Bronchial epithelial cell (primary cell): Measurements from ENCODE around the gene DCDC1. TPM values are rescaled to one million over a fixed set of nuclear protein-coding genes. Genes with fewer than 3 reads are reported as not detected.

Experiments
- DNase-seq: peaks from one replicate; pipeline ENCODE4 v3.0.0-alpha.2; 2010; ENCODE audit warnings: low read depth
- FAIRE-seq: peaks from 2 replicates; lab custom pipeline; 2011; peaks lifted over from hg19 to GRCh38; lab: Jason Lieb, UNC
- H3K27me3 ChIP-seq: 2 replicates; pipeline ENCODE4 v1.5.1; 2011; ENCODE audit warnings: low read length; ENCODE audit not compliant: control insufficient read depth, insufficient read depth
- H3K36me3 ChIP-seq: 2 replicates; pipeline ENCODE4 v1.5.1; 2011; ENCODE audit warnings: low read length; ENCODE audit not compliant: control insufficient read depth, insufficient read depth
- H3K4me3 ChIP-seq: 2 replicates; pipeline ENCODE4 v1.5.1; 2011; ENCODE audit warnings: mild to moderate bottlenecking, low read depth, low read length, control low read depth
- total RNA-seq: library from RNA; depleted of rRNA; stranded (reverse); fragments of >200 nt; gene quantifications from 2 replicates; pipeline ENCODE4 v1.2.1, GENCODE V29; 2014
- TF ChIP-seq, protein P1 (sequence below): IDR thresholded peaks from 2 replicates; pipeline ENCODE4 v1.5.1; 2011; ENCODE audit warnings: mild to moderate bottlenecking, moderate library complexity, low read length, control low read depth, inconsistent platforms; ENCODE audit not compliant: insufficient read depth, severe bottlenecking

DCDC1 gene
- total RNA-seq, 1 donor from 2014 or later: not detected

DNA sequence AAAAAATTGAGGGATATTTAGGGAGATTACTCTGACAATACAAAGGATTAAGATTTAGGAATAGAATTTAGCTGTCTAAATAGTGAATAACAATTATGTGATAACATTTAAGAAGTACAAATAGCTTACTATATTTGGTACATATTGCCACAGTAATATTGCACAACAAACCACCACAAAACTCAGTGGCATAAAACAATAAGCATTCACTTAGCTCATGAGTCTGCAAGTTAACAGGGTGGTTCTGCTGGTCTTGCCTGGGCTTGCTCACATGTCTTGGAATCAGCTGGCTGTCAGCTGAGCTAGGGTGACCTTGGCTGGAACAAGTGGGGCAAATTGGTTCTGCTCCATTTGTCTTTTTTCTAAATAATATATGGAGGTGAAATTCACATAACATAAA lies 115.1 kb downstream of the DCDC1 start:
- TF ChIP-seq, protein P1, sequence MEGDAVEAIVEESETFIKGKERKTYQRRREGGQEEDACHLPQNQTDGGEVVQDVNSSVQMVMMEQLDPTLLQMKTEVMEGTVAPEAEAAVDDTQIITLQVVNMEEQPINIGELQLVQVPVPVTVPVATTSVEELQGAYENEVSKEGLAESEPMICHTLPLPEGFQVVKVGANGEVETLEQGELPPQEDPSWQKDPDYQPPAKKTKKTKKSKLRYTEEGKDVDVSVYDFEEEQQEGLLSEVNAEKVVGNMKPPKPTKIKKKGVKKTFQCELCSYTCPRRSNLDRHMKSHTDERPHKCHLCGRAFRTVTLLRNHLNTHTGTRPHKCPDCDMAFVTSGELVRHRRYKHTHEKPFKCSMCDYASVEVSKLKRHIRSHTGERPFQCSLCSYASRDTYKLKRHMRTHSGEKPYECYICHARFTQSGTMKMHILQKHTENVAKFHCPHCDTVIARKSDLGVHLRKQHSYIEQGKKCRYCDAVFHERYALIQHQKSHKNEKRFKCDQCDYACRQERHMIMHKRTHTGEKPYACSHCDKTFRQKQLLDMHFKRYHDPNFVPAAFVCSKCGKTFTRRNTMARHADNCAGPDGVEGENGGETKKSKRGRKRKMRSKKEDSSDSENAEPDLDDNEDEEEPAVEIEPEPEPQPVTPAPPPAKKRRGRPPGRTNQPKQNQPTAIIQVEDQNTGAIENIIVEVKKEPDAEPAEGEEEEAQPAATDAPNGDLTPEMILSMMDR: no peak
- H3K27me3 ChIP-seq: no peaks in the 10 kb centered on the region
- H3K4me3 ChIP-seq: no peak overlapping the region
- FAIRE-seq (no peak), DNase-seq (peak; percentile 90)
- H3K36me3 ChIP-seq: no peaks in the 10 kb centered on the region

DNA sequence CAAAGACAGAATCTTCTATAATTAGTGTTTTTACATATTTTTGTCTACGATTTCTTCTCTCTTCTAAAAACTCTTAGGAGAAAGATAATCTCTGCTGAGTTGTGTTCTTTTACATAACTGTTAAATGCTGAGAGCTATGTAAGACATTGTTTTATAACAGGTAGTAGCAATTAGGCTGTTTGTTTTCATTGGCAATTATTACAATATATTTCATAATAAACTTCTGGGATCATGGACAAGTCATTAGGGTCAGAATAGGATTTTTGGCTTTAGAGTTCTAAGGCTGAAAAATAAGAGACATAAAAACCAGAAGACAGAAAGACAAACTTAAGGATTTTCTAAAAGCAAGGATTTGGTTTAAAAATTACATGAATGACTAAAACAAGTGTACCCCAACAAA lies 120.8 kb downstream of the DCDC1 start:
- no peak for DNase-seq
- no peak for FAIRE-seq
- no peaks in the 10 kb centered on the region for H3K36me3 ChIP-seq
- H3K27me3 ChIP-seq: no peaks in the 10 kb centered on the region
- TF ChIP-seq, protein P1: no peak
- no peak overlapping the region for H3K4me3 ChIP-seq

DNA sequence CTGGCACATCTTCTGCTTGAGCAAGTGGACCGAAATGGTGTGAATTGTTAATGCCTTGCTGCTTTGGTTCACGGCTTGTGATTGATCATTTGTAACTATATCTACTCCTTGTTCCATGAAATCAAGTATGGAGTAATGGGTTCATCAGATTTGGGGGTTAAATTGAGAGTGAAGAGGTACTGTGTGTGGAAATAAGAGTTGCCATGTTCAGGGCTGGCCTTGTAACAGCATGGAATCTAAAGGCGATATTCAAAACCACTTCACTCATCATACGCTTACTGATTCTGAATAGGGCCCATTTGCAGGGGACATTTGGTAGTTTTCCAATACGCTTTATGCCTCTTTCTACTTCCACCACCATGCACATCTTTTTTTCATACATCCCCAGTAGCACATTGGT lies 122.2 kb downstream of the DCDC1 start:
- TF ChIP-seq, protein P1: no peak
- FAIRE-seq (no peak), DNase-seq (no peak)
- Histone ChIP-seq H3K27me3 (no peaks in the 10 kb centered on the region), H3K4me3 (no peak overlapping the region), H3K36me3 (no peaks in the 10 kb centered on the region)

DNA sequence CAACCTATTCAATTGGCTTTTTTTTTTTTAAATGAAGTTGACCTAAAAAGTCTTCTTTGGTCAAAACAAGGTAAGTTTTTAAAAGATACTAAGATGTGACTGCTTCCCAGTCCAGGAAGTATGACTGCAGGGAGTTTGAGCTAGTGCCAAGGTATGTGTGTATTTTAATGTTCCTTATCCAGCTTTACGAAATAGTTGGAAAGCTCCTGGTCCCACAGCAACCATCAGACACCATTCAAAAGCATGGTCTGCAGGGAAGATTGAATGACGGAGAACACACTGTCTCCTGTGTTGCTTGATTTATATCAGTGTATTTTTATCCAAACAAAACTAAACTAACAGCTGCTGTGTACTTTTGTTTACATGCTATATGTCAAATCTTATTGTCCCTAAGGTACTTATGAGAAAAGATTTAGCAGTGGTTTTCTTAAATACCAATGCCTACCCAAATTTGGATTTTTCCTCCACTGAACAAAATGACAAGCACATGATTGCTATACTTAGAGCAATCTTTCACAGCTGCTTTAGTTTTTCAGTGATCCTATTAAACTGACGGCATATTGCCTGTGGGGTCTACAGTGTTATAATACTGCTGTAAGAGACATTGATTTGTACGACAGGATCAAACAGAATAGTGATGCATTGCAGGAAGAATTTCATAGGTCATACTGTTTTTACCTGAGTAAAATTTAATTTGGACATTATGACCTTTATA lies 122.9 kb downstream of the DCDC1 start:
- H3K36me3 ChIP-seq: no peaks in the 10 kb centered on the region
- FAIRE-seq (no peak), DNase-seq (peak; percentile 63)
- no peaks in the 10 kb centered on the region for H3K27me3 ChIP-seq
- TF ChIP-seq, protein P1: no peak
- H3K4me3 ChIP-seq: no peak overlapping the region

DNA sequence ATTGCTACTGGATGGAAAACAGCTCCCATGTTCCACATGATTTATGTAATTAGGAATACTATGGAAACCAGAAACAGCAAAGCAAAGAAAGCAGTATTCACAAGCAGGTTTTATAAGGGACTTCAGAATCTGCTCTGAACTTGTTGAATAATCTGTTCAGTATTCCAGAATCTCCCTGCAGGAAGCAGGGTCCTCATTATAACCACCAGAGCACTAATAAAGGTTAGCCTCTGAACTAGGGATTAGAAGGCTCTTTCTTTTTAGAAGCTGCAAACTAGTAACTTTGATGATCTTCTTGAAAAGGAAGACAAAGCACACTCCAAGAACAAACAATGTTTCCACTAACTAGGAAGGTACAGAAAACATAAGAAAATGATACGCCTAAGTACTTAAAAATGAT lies 125.8 kb downstream of the DCDC1 start:
- Histone ChIP-seq H3K36me3 (no peaks in the 10 kb centered on the region), H3K27me3 (no peaks in the 10 kb centered on the region), H3K4me3 (no peak overlapping the region)
- FAIRE-seq: no peak
- TF ChIP-seq, protein P1: no peak
- DNase-seq: no peak
